Trophoblast cell (in vitro differentiated cells and primary cell): ENCODE results near the gene CAMSAP1.

ENCODE experiments used
- DNase-seq, 2 donors: peaks; one replicate each; pipeline ENCODE4 v3.0.0-alpha.2; 2016
- H2AFZ ChIP-seq: 2 replicates; pipeline ENCODE4 v1.6.1; 2013; ENCODE audit warnings: low read length, moderate library complexity, mild to moderate bottlenecking; ENCODE audit not compliant: insufficient read depth, poor library complexity
- H2AK5ac ChIP-seq: 2 replicates; pipeline ENCODE4 v1.6.1; 2013; ENCODE audit warnings: mild to moderate bottlenecking, low read length
- H2BK120ac ChIP-seq: 2 replicates; pipeline ENCODE4 v1.6.1; 2013; ENCODE audit warnings: low read length, mild to moderate bottlenecking, moderate library complexity; ENCODE audit not compliant: insufficient read depth, poor library complexity
- H2BK12ac ChIP-seq: 2 replicates; pipeline ENCODE4 v1.6.1; 2013; ENCODE audit warnings: mild to moderate bottlenecking, low read length, moderate library complexity
- H2BK5ac ChIP-seq: 2 replicates; pipeline ENCODE4 v1.6.1; 2013; ENCODE audit warnings: low read length, low read depth, moderate library complexity, mild to moderate bottlenecking; ENCODE audit not compliant: poor library complexity
- H3K14ac ChIP-seq: 2 replicates; pipeline ENCODE4 v1.6.1; 2013; ENCODE audit warnings: mild to moderate bottlenecking, low read length
- H3K18ac ChIP-seq: 2 replicates; pipeline ENCODE4 v1.6.1; 2013; ENCODE audit warnings: mild to moderate bottlenecking, low read length
- H3K23ac ChIP-seq: 2 replicates; pipeline ENCODE4 v1.6.1; 2013; ENCODE audit warnings: low read length
- H3K27ac ChIP-seq: 2 replicates; pipeline ENCODE4 v1.5.1; 2013; ENCODE audit warnings: low read depth, mild to moderate bottlenecking, inconsistent platforms, low read length, moderate library complexity
- H3K27me3 ChIP-seq: 2 replicates; pipeline ENCODE4 v1.6.1; 2013; ENCODE audit warnings: inconsistent platforms, mild to moderate bottlenecking, low read length, moderate library complexity; ENCODE audit not compliant: insufficient read depth
- H3K36me3 ChIP-seq, 2 experiments: 1 replicate in 1 of 2; 2 replicates in 1 of 2; pipeline ENCODE4 v1.6.1; 2013; ENCODE audit warnings: low read length in 2 of 2, mild to moderate bottlenecking in 2 of 2, moderate library complexity in 1 of 2; ENCODE audit not compliant: insufficient read depth in 2 of 2, control insufficient read depth in 1 of 2
- H3K4ac ChIP-seq: 2 replicates; pipeline ENCODE4 v1.6.1; 2013; ENCODE audit warnings: low read depth, mild to moderate bottlenecking, low read length, moderate library complexity
- H3K4me1 ChIP-seq, 2 experiments: 1 replicate in 1 of 2; 2 replicates in 1 of 2; pipeline ENCODE4 v1.6.1; 2013; ENCODE audit warnings: low read length in 2 of 2, mild to moderate bottlenecking in 2 of 2, moderate library complexity in 1 of 2; ENCODE audit not compliant: insufficient read depth in 2 of 2, control insufficient read depth in 1 of 2
- H3K4me2 ChIP-seq: 2 replicates; pipeline ENCODE4 v1.6.1; 2013; ENCODE audit warnings: inconsistent platforms, mild to moderate bottlenecking, low read length, moderate library complexity
- H3K4me3 ChIP-seq: 2 replicates; pipeline ENCODE4 v1.5.1; 2013; ENCODE audit warnings: mild to moderate bottlenecking, low read depth, low read length, inconsistent platforms
- H3K79me1 ChIP-seq: one replicate; pipeline ENCODE4 v1.6.1; 2013; ENCODE audit warnings: low read length
- H3K79me2 ChIP-seq: 2 replicates; pipeline ENCODE4 v1.6.1; 2013; ENCODE audit warnings: low read length, mild to moderate bottlenecking; ENCODE audit not compliant: control insufficient read depth, insufficient read depth, poor library complexity
- H3K9ac ChIP-seq: 2 replicates; pipeline ENCODE4 v1.6.1; 2013; ENCODE audit warnings: mild to moderate bottlenecking, low read length
- H3K9me3 ChIP-seq: 2 replicates; pipeline ENCODE4 v1.6.1; 2013; ENCODE audit warnings: low read depth, mild to moderate bottlenecking, control low read depth, inconsistent platforms, low read length; ENCODE audit not compliant: insufficient read depth
- H4K12ac ChIP-seq: 2 replicates; pipeline ENCODE4 v1.6.1; 2013; ENCODE audit warnings: low read depth, mild to moderate bottlenecking, low read length, moderate library complexity
- H4K8ac ChIP-seq: 2 replicates; pipeline ENCODE4 v1.6.1; 2013; ENCODE audit warnings: low read depth, mild to moderate bottlenecking, low read length, moderate library complexity
- H4K91ac ChIP-seq: one replicate; pipeline ENCODE4 v1.6.1; 2013; ENCODE audit warnings: low read depth, mild to moderate bottlenecking, low read length, moderate library complexity
- WGBS: extraction: QIAGEN DNeasy Blood & Tissue Kit; methylation state at CpG from one replicate; pipeline ENCODE4 v1.1.7; 2013; ENCODE audit warnings: missing lambda C conversion rate; ENCODE audit not compliant: insufficient read length, insufficient coverage; ENCODE audit errors: extremely low coverage; 5-methylcytosine and 5-hydroxymethylcytosine counted together

Gene CAMSAP1

DNA sequence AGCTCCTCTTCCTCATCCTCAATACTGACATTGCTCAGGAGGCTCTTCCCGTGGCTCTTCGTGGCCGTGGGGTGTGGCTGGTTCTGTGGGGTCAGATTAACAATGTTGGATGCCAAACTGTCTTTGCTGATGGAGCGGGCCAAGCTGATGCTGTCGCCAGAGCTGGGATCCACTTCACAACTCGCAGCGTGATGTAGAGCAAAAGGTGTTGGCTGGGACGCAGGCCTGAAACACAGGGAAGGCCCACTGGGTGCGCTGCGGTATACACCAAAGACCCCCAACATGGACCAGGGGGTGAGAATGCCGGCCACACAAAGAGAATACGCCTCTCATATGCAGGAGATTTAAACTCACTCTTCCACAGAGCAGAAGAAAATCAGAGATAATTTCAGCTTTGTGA is 84.3 kb downstream of the CAMSAP1 start:
- Histone ChIP-seq H3K23ac (no peak overlapping the region), H4K8ac (no peak overlapping the region), H3K4me3 (no peak overlapping the region), H3K79me1 (no peaks in the 10 kb centered on the region), H2AK5ac (no peak overlapping the region), H3K4me2 (no peak overlapping the region), H3K9me3 (no peaks in the 10 kb centered on the region), H3K4ac (no peak overlapping the region), H3K18ac (no peak overlapping the region), H2AFZ (no peak overlapping the region), H4K12ac (no peak overlapping the region), H3K9ac (no peak overlapping the region), H3K27ac (no peak overlapping the region), H3K36me3 (peaks cover 49 to 54% of the 10 kb centered on the region in 2 experiments), H3K79me2 (no peaks in the 10 kb centered on the region), H3K27me3 (no peaks in the 10 kb centered on the region), H2BK5ac (no peak overlapping the region), H4K91ac (no peak overlapping the region), H3K4me1 (no peaks in the 10 kb centered on the region), H2BK12ac (no peak overlapping the region), H3K14ac (no peak overlapping the region), H2BK120ac (no peak overlapping the region)
- no peak for DNase-seq
- WGBS = no CpG with 5 or more reads among the region's 12 CpGs

DNA sequence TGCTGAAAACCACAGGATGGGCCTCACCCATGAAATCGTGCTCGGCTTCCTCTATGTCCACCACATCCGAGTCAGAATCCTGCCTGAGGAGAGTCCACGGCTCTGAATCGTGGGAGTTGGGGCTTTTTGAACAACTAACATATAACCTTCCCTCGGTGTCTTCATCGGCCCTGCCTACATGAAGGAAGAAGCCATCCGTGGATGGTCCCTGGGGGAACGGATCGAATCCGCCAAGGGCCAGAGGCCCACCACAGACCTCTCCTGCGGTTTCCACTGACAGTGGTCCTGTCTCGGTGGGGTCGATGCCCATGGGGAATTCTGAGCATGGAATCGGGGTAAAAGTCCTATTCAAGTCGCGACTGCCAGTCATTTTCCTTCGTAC is 85.0 kb downstream of the CAMSAP1 start:
- Histone ChIP-seq H3K14ac (no peak overlapping the region), H3K9ac (no peak overlapping the region), H2BK120ac (no peak overlapping the region), H2BK12ac (no peak overlapping the region), H4K12ac (no peak overlapping the region), H2BK5ac (no peak overlapping the region), H2AFZ (no peak overlapping the region), H4K8ac (no peak overlapping the region), H3K4ac (no peak overlapping the region), H4K91ac (no peak overlapping the region), H3K79me2 (no peaks in the 10 kb centered on the region), H3K9me3 (no peaks in the 10 kb centered on the region), H3K4me3 (no peak overlapping the region), H3K27me3 (no peaks in the 10 kb centered on the region), H2AK5ac (no peak overlapping the region), H3K27ac (no peak overlapping the region), H3K23ac (no peak overlapping the region), H3K18ac (no peak overlapping the region), H3K36me3 (peaks cover 54 to 60% of the 10 kb centered on the region in 2 experiments), H3K4me2 (no peak overlapping the region), H3K4me1 (no peaks in the 10 kb centered on the region), H3K79me1 (no peaks in the 10 kb centered on the region)
- WGBS = no CpG with 5 or more reads among the region's 18 CpGs
- DNase-seq = no peak

DNA sequence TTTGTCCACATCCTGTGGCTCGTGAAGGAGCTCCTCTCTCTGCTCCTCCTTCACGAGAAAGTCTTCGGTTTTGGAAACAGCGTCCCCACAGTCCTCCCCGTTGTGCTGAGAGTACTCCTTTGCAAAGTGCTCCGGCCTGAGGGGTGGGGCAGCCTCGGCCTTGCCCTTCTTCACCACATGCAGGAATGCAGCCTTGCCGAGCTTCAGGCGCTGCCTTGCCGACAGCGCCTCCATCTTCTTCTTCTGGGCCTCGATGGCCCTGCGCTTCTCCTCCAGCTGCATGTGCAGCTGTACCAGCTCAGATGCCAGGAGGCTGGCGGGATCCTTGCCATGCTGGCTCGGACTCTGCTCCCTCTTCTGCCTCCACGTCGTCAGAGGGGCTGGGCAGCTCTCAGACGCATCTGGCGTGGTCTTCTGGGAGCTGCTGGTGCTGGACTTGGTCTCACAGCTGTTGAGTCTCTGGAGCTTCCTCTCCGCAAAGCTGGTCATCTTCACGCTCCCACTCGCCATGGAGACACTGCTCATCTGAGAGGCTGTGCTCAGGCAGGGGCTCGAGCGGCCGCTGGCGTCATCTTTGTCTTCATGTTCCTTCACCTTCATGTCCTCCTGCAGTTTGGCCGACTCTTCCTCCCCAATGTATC is 85.5 kb downstream of the CAMSAP1 start:
- no peak overlapping the region for H3K27ac ChIP-seq
- H2BK12ac ChIP-seq = no peak overlapping the region
- WGBS = no CpG with 5 or more reads among the region's 27 CpGs
- no peak overlapping the region for H2BK5ac ChIP-seq
- no peak overlapping the region for H3K4ac ChIP-seq
- H2BK120ac ChIP-seq = no peak overlapping the region
- no peaks in the 10 kb centered on the region for H3K79me2 ChIP-seq
- no peak overlapping the region for H3K23ac ChIP-seq
- no peak overlapping the region for H4K8ac ChIP-seq
- H3K4me3 ChIP-seq = no peak overlapping the region
- H3K4me2 ChIP-seq = no peak overlapping the region
- H2AK5ac ChIP-seq = no peak overlapping the region
- no peak overlapping the region for H3K18ac ChIP-seq
- H3K4me1 ChIP-seq = no peaks in the 10 kb centered on the region
- H3K14ac ChIP-seq = no peak overlapping the region
- H4K91ac ChIP-seq = no peak overlapping the region
- no peak overlapping the region for H3K9ac ChIP-seq
- no peak overlapping the region for H2AFZ ChIP-seq
- H3K36me3 ChIP-seq = peaks cover 56 to 64% of the 10 kb centered on the region in 2 experiments
- H4K12ac ChIP-seq = no peak overlapping the region
- no peaks in the 10 kb centered on the region for H3K79me1 ChIP-seq
- DNase-seq = no peak
- no peaks in the 10 kb centered on the region for H3K9me3 ChIP-seq
- no peaks in the 10 kb centered on the region for H3K27me3 ChIP-seq

DNA sequence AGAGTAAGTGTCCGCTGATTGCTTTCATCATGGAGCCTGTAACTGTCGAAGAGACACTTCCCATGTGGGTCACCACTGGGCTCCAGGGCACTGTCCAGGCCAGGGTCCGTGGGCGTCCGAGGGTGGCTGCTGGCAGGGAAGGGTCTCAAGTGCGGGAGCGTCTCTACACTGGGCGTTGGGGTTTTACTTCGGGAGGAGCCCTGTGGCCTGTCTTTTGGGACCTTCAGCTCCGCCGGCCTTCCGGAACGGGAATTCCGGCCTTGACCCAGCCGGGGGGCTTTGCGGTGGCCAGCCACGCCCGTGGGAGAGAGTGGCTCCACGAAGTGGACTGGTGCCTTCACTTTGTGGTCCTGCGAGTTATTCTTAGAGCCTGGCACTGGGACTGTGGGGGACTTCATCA is 86.2 kb downstream of the CAMSAP1 start:
- Histone ChIP-seq H3K4me1 (no peaks in the 10 kb centered on the region), H2AK5ac (no peak overlapping the region), H3K27ac (no peak overlapping the region), H3K9me3 (no peaks in the 10 kb centered on the region), H4K12ac (no peak overlapping the region), H3K36me3 (peaks cover 64 to 71% of the 10 kb centered on the region in 2 experiments), H3K9ac (no peak overlapping the region), H4K91ac (no peak overlapping the region), H3K23ac (no peak overlapping the region), H2AFZ (no peak overlapping the region), H3K79me1 (no peaks in the 10 kb centered on the region), H2BK5ac (no peak overlapping the region), H3K79me2 (no peaks in the 10 kb centered on the region), H2BK12ac (no peak overlapping the region), H3K27me3 (no peaks in the 10 kb centered on the region), H2BK120ac (no peak overlapping the region), H3K4me3 (no peak overlapping the region), H3K4me2 (no peak overlapping the region), H4K8ac (no peak overlapping the region), H3K18ac (no peak overlapping the region), H3K4ac (no peak overlapping the region), H3K14ac (no peak overlapping the region)
- no peak for DNase-seq
- no CpG with 5 or more reads among the region's 20 CpGs for WGBS
